Stimulated activated CD4-positive, alpha-beta T cell treated with anti-CD3 and anti-CD28 coated beads, Interleukin-12 subunit alpha, Interleukin-12 subunit beta, amount 100 ng/mL, for 24 hours (primary cell): ENCODE measurements around the gene BTBD7.

Experiments used
- DNase-seq, 2 experiments: peaks; one replicate each; pipeline ENCODE4 v3.0.0-alpha.2; 2020; ENCODE audit warnings: low read depth in 2 of 2

BTBD7 gene

GRCh38 chr14:93331002-93331727 lies 1.7 kb downstream of the BTBD7 start:
- no peak for DNase-seq

- no peak for DNase-seq
Measured at GRCh38 chr14:93330609-93331000, 2.2 kb downstream of the BTBD7 start.

- no peak for DNase-seq
Measured at GRCh38 chr14:93329965-93330608, 2.7 kb downstream of the BTBD7 start.

DNA sequence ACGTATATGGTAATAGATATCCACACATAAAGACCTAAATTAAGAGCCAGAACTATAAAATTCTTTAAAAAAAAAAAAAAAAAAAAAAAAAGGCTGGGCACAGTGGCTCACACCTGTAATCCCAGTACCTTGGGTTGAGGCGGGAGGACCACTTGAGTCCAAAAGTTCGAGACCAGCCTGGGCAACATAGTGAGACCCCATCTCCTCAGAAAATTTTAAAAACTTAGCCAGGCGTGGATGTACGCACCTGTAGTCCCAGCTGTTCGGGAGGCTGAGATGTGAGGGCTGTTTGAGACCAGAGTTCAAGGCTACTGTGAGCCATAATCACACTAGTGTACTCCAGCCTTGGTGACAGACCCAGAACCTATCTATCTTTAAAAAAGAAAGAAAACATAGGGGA lies 4.3 kb downstream of the BTBD7 start:
- no peak for DNase-seq

DNA sequence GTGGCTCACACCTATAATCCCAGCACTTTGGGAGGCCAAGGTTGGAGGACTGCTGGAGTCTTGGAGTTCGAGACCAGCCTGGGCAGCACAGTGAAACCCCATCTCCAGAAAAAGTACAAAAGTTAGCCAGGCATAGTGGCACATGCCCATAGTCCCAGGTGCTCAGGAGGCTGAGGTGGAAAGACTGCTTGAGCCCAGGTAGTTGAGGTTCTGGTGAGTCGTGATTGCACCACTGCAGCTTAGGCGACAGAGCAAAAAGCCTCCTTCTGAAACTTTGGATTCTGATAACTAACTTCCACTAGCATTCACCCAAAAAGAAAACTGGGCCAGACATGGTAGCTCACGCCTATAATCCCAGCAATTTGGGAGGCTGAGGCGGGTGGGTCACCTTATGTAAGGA lies 6.6 kb downstream of the BTBD7 start:
- no peak for DNase-seq

GRCh38 chr14:93323600-93324174 lies 9.1 kb downstream of the BTBD7 start:
- no peak for DNase-seq

DNA sequence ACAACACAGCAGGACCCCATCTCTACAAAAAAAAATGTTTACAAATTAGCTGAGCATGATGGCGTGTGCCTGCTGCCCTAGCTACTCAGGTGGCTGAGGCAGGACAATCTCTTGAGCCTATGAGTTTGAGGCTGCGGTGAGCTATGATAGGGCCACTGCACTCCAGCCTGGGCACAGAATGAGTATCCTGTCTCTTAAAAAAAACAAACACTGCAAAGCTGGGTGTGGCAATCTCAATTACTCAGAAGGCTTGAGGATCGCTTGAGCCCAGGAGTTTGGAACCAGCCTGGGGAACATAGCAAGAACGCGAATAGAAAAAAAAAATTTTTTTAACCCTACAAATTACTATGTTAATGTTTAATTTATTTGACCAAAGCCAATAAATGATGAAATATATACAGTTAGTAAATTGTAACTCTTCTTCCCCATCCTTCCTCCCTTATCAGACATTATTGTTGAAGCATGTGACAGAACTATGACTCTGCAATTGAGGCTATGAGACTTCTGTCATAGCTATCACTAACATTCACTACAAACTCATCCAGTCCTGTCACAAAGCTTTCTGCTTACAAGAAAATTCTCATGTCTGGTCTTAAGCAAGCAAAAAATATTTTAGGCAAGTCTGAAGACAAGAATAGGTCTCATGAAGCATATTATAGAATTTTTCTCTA lies 9.8 kb downstream of the BTBD7 start:
- no peak for DNase-seq

DNA sequence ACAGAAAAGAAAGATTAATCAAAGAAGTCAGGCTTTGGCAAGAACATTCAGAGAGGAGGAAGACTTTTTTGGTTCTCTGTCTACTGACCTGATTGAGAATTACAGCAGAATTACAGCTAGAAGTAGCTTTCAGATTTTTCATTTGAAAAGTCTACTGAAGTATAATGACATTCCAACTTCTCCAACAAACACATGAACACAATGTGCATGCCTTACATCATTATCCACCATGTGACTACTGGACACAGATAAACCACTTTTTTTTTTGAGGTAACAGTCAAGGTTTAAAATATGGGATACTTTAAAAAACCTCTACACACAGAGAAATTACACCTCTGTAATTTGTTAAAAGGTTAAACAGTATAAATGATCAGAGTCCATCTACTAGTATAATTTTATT lies 12.3 kb downstream of the BTBD7 start:
- DNase-seq, result no peak

DNA sequence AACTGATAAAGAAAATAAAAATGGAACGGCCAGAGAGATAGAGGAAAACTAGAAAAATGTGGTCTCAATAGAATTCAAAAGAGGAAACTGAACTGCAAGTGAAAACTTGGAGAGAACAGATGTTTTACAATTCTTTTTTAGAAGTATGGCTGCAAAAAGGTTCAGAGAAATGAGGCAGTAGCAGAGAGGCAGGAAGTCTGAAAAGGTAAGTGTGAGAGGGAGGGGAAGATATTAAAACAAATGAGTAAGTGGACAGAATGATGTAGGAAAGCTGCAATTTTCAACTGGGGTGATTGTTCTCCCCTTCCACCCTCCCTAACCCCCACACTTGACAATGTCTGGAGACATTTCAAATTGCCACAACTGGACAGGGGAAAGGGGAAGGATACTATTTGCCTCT lies 12.9 kb downstream of the BTBD7 start:
- no peak for DNase-seq

DNA sequence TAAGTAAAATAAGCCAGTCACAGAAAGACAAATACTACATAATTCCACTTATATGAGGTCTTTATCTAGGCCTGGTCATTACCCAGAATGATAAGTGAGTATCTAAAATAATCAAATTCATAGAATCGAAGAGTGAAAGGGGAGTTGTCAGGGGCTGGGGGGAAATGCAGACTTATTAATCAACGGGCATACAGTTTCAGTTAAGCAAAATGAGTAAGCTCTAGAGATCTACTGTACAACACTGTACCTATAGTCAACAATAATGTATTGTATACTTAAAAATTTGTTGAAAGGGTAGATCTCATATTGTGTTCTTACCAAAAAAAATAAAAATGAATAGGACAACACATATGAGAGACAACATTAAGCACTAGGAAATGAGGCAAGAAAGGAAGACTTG lies 13.3 kb downstream of the BTBD7 start:
- DNase-seq, result no peak

DNA sequence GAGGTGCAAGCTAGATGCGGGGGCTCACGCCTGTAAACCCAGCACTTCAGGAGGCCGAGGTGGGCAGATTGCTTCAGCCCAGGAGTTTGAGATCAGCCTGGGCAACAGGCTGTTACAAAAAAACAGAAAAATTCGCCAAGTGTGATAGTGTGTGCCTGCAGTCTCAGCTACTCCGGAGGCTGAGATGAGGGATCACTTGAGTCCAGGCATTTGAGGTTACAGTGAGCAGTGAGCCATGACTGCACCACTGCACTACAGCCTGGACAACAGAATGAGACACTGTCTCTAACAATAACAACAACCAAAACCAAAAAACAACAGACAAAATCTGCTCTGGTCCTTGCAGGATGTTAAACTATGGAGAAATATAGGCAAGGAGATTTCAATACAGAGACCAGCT lies 13.9 kb downstream of the BTBD7 start:
- no peak for DNase-seq

GRCh38 chr14:93317875-93318807 lies 14.7 kb downstream of the BTBD7 start:
- DNase-seq, result no peak

DNA sequence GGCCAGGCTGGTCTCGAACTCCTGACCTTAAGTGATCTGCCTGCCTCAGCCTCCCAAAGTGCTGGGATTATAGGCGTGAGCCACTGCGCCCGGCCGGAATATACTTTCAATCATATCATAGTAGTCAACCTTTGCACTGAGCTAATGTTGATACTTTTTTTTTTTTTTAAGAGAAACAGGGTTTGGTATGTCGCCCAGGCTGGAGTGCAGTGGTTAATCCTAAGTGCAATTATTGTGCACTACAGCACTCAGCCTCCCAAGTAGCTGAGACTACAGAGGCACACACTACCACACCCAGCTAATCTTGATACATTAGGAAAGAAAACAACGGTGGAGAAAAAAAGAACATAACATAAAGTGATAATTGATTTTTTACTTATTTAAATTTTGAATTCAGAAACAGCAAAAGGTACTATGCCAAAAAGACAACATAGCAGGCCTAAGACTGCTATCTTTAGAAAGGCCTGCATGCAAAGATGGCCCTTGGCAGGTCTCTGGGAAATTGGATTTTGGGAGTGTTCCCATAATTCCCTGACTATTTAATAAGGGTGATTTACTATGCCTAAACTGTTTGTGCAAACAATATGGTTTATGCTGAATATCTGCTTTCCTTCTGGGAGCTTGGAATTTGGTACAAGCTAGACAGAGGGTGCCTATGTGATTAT lies 15.5 kb downstream of the BTBD7 start:
- DNase-seq, result no peak

DNA sequence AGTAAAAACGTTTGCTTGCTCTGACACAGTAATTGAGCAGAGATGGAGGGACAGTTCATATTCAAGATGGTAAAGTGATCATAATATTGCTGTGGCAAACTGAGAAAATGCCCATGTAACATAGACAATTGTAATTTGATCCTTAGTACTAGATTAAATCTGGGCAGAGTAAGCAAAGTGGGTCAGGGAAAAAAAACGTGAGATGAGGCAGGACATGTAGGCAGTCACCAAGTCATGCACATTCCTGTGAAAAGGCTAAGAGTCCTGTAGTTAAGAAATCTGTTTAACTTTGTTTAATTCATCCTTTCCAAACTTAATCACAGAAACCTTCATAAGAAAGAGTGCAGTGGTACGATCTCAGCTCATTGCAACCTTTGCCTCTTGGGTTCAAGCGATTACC lies 16.1 kb downstream of the BTBD7 start:
- no peak for DNase-seq

- no peak for DNase-seq
Measured at GRCh38 chr14:93315575-93315974, 17.3 kb downstream of the BTBD7 start.

DNA sequence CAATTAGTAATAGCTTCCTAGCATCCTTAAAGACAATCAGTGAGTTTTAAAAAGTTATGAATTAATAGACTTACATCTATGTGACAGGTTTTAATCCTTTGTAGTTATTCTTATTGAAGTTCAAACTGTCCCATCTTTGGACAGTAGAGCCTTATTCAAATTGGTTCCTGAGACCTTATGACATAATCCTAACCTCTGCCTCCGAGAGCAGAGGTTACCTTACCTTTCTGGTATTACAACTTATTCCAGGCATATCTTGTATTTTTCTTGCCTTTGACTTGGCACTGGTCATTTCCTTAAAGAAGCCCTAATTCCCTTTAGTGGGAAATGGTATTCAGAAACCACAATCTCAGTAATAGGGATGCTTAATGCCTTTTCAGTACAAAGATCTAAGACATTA lies 21.8 kb downstream of the BTBD7 start:
- no peak for DNase-seq

DNA sequence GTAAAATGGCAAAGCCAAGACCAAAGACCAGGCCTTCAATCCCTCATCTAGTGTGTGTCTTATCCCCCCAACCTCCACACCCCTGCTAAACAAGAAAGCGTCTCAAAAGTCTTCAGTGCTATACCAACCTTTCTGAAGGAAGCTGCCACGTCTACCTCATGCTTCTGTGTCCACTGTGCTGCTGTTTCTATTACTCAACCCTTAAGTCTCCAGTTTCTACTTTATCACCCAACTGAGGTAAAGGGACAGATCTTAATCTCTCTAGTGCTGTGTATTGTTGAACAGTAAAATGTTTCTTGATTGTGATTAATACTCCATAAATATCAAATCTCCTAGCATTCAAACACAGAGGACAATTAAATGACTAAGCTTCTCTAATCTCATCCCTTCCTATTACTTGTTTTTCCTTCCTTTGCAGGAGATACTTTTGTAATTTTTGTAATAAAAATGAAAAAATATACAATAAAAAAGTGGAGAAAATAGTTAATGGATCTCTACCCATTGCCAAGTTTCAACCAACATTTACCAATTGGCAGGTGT lies 23.3 kb downstream of the BTBD7 start:
- DNase-seq, result no peak

GRCh38 chr14:93308686-93309345 lies 24.0 kb downstream of the BTBD7 start:
- DNase-seq, result no peak

- no peak for DNase-seq
Measured at GRCh38 chr14:93306812-93307211, 26.0 kb downstream of the BTBD7 start.

DNA sequence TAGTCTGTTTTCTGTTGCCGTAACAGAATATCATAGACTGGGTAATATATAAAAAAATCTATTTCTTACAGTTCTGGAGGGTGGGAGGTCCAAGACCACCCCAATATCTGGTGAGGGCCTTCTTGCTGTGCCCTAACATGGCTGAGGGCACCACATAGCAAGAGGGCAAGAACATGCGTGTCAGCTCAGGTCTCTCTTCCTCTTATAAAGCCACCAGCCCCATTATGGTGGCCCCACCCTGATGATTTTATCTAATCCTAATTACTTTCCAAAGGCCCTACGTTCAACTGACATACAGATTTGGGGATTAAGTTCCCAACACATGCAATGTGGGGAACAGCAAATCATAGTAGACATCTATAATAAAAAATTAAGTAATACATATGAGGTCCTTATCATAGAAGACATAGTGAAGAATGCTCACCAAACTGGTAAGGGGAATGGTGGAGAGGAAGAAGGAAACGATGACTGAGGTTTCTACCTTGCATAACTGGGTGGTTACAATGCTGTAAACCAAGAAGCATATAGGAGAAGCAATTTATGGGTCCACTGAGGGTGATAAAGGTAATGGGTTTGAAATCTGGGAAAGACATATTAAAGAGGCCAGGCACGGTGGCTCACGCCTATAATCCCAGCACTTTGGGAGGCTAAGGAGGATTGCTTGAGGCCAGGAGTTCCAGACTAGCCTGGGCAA lies 27.0 kb downstream of the BTBD7 start:
- no peak for DNase-seq
